ENCODE results near the gene BABAM2.

The BABAM2 gene

GRCh38 chr2:28270456-28271152 is 380.1 kb downstream of the BABAM2 start:
- DNase-seq, result no peak

- DNase-seq, result no peak
These were observed 380.8 kb downstream of the BABAM2 start for GRCh38 chr2:28271231-28271918.

GRCh38 chr2:28271919-28272250 is 381.4 kb downstream of the BABAM2 start:
- no peak for DNase-seq

- DNase-seq, result no peak
These were observed 383.2 kb downstream of the BABAM2 start for GRCh38 chr2:28273751-28274150.

- DNase-seq, result no peak
These were observed 384.6 kb downstream of the BABAM2 start for GRCh38 chr2:28274911-28275685.

- DNase-seq, result peak; percentile 38 to 49
These were observed 385.6 kb downstream of the BABAM2 start for GRCh38 chr2:28276076-28276618.

GRCh38 chr2:28276807-28277206 is 386.3 kb downstream of the BABAM2 start:
- DNase-seq, result no peak

- no peak for DNase-seq
These were observed 386.9 kb downstream of the BABAM2 start for GRCh38 chr2:28277466-28277865.

- no peak for DNase-seq
These were observed 388.8 kb downstream of the BABAM2 start for GRCh38 chr2:28279371-28279770.

GRCh38 chr2:28280619-28281018 is 390.1 kb downstream of the BABAM2 start:
- no peak for DNase-seq

- no peak for DNase-seq
These were observed 391.2 kb downstream of the BABAM2 start for GRCh38 chr2:28281739-28282138.

- DNase-seq, result no peak
These were observed 391.7 kb downstream of the BABAM2 start for GRCh38 chr2:28282248-28282647.

- DNase-seq, result no peak
These were observed 392.5 kb downstream of the BABAM2 start for GRCh38 chr2:28282861-28283646.

- DNase-seq, result no peak
These were observed 393.3 kb downstream of the BABAM2 start for GRCh38 chr2:28283861-28284260.

GRCh38 chr2:28286678-28287077 is 396.1 kb downstream of the BABAM2 start:
- no peak for DNase-seq

GRCh38 chr2:28287256-28287915 is 396.9 kb downstream of the BABAM2 start:
- no peak for DNase-seq

- no peak for DNase-seq
These were observed 398.1 kb downstream of the BABAM2 start for GRCh38 chr2:28288620-28289019.

- DNase-seq, result no peak
These were observed 401.4 kb downstream of the BABAM2 start for GRCh38 chr2:28291811-28292440.

- peak in 1 of 2 experiments; percentile 32 for DNase-seq
These were observed 402.0 kb downstream of the BABAM2 start for GRCh38 chr2:28292491-28292890.

- no peak for DNase-seq
These were observed 402.9 kb downstream of the BABAM2 start for GRCh38 chr2:28293416-28293815.

- DNase-seq, result no peak
These were observed 403.9 kb downstream of the BABAM2 start for GRCh38 chr2:28294451-28294850.

GRCh38 chr2:28296243-28296642 is 405.7 kb downstream of the BABAM2 start:
- DNase-seq, result no peak
